GM12864 (cell line): ENCODE results near the gene SMO.
"Not testable (repeated sequence)": the region's sequence is repeated elsewhere in the genome, so short reads cannot be mapped to it uniquely, and the experiment has no call there.

Experiments used
- DNase-seq: peaks from one replicate; pipeline ENCODE4 v3.0.0-alpha.2; 2011; ENCODE audit warnings: low read depth
- H3K4me3 ChIP-seq: 2 replicates; pipeline ENCODE4 v1.5.1; 2011; ENCODE audit warnings: mild to moderate bottlenecking, low read depth, low read length, control low read depth
- CTCF ChIP-seq: IDR thresholded peaks from 2 replicates; pipeline ENCODE4 v1.5.1; 2011; ENCODE audit warnings: low read depth, mild to moderate bottlenecking, moderate library complexity, low read length, control low read depth, inconsistent platforms; ENCODE audit errors: missing control alignments

SMO gene

GRCh38 chr7:129209067-129209926 lies 20.9 kb downstream of the SMO start:
- no peak overlapping the region for H3K4me3 ChIP-seq
- no peak for DNase-seq
- no peak for TF ChIP-seq CTCF

- no peak for DNase-seq
- peak; percentile 84 for TF ChIP-seq CTCF
- no peak overlapping the region for H3K4me3 ChIP-seq
Measured at GRCh38 chr7:129210256-129210988, 22.0 kb downstream of the SMO start.

- no peak for TF ChIP-seq CTCF
- no peak overlapping the region for H3K4me3 ChIP-seq
- no peak for DNase-seq
Measured at GRCh38 chr7:129210989-129211312, 22.5 kb downstream of the SMO start.

GRCh38 chr7:129212126-129212525 lies 23.7 kb downstream of the SMO start:
- no peak overlapping the region for H3K4me3 ChIP-seq
- TF ChIP-seq CTCF = no peak
- DNase-seq = no peak

- no peak for DNase-seq
- TF ChIP-seq CTCF = no peak
- no peak overlapping the region for H3K4me3 ChIP-seq
Measured at GRCh38 chr7:129212596-129212995, 24.2 kb downstream of the SMO start.

- no peak overlapping the region for H3K4me3 ChIP-seq
- DNase-seq = no peak
Measured at GRCh38 chr7:129213828-129214227, 25.4 kb downstream of the SMO start.

GRCh38 chr7:129215691-129216090 lies 27.3 kb downstream of the SMO start:
- H3K4me3 ChIP-seq = not testable (repeated sequence)

More at GRCh38 chr7:129213828-129214227, 25.4 kb downstream of the SMO start:
- peak; percentile 40 for TF ChIP-seq CTCF

GRCh38 chr7:129216101-129216715 lies 27.8 kb downstream of the SMO start:
- DNase-seq, H3K4me3 ChIP-seq: not testable (repeated sequence)

More at GRCh38 chr7:129215691-129216090, 27.3 kb downstream of the SMO start:
- DNase-seq = not testable (repeated sequence)

GRCh38 chr7:129216821-129217416 lies 28.5 kb downstream of the SMO start:
- not testable (repeated sequence) for H3K4me3 ChIP-seq, DNase-seq
